Measurements from ENCODE around the gene C12orf50.

- TF ChIP-seq CTCF (IDR thresholded peaks at IDR 0.05; ENCODE audit: low read depth, low read length, poor library complexity, severe bottlenecking), result no peak
- no peak for TF ChIP-seq EZH2phosphoT487 (IDR thresholded peaks at IDR 0.05; ENCODE audit: borderline replicate concordance, low read length)
Observed at GRCh38 chr12:88067301-88067700, 38.1 kb upstream of the C12orf50 start.
